GM18502 (cell line): ENCODE measurements around the gene GAS7.

Experiments
- ATAC-seq: cut with Tn5 transposase; IDR thresholded peaks from one replicate; pipeline ENCODE4 v1.9.1; 2021; ENCODE audit warnings: mild to moderate bottlenecking; ENCODE audit not compliant: unreplicated experiment, poor library complexity

GAS7 gene

GRCh38 chr17:9874722-9875121 is 323.7 kb downstream of the GAS7 start:
- ATAC-seq = no peak

- ATAC-seq = no peak
Observed at GRCh38 chr17:9872852-9873251, 325.6 kb downstream of the GAS7 start.

- ATAC-seq = no peak
Observed at GRCh38 chr17:9868552-9868951, 329.9 kb downstream of the GAS7 start.

- no peak for ATAC-seq
Observed at GRCh38 chr17:9865586-9865985, 332.8 kb downstream of the GAS7 start.

GRCh38 chr17:9862949-9863348 is 335.5 kb downstream of the GAS7 start:
- no peak for ATAC-seq

GRCh38 chr17:9862220-9862619 is 336.2 kb downstream of the GAS7 start:
- no peak for ATAC-seq

GRCh38 chr17:9860851-9861250 is 337.6 kb downstream of the GAS7 start:
- no peak for ATAC-seq
